GM12878 (cell line): ENCODE measurements around the gene APC2. TPM values are rescaled to one million over a fixed set of nuclear protein-coding genes. Genes with fewer than 3 reads are reported as not detected.

Experiments
- ATAC-seq: fragments of 200-7000 bp; cut with Tn5 transposase; 3 replicates; pipeline ENCODE4 v1.9.1; 2020; ENCODE audit warnings: mild to moderate bottlenecking, moderate library complexity
- BruUV-seq: library from RNA; stranded (reverse); fragments of 400-500 nt; replicated peaks from 2 replicates; lab custom pipeline; 2021; lab: Mats Ljungman, UMichigan
- CTCF ChIA-PET: fragments of 300-600 bp; sonication (Branson Sonifier 250); formaldehyde crosslinking; extraction: SDS; loops from one replicate; lab custom pipeline; 2021; ENCODE audit warnings: inconsistent platforms; lab: Yijun Ruan, JAX
- POLR2A ChIA-PET: fragments of 350-600 bp; formaldehyde crosslinking; extraction: SDS; loops from one replicate; lab custom pipeline; 2021; ENCODE audit warnings: inconsistent platforms; lab: Charles Lee
- RAD21 ChIA-PET: fragments of 300-600 bp; sonication (Branson Sonifier 250); formaldehyde crosslinking; loops from one replicate; lab custom pipeline; 2023; ENCODE audit warnings: antibody characterized with exemption; ENCODE audit not compliant: unreplicated experiment; lab: Charles Lee
- SMC1A ChIA-PET: fragments of 300-600 bp; sonication (Branson Sonifier 250); formaldehyde crosslinking; loops from one replicate; lab custom pipeline; 2023; ENCODE audit not compliant: unreplicated experiment, uncharacterized antibody; lab: Charles Lee
- DNase-seq: peaks from one replicate; pipeline ENCODE4 v3.0.0-alpha.2; 2011; ENCODE audit warnings: low read depth, low spot score
- FAIRE-seq: peaks from 3 replicates; lab custom pipeline; 2011; peaks lifted over from hg19 to GRCh38; lab: Jason Lieb, UNC
- H2AFZ ChIP-seq: 2 replicates; pipeline ENCODE4 v1.6.0; 2011; ENCODE audit warnings: low read depth, low read length, control low read depth; ENCODE audit not compliant: control insufficient read depth
- H3K27ac ChIP-seq: 2 replicates; pipeline ENCODE4 v1.5.1; 2011; ENCODE audit warnings: control low read depth; ENCODE audit not compliant: control insufficient read depth, insufficient read depth
- H3K27me3 ChIP-seq, 2 experiments: replicated peaks in 1 of 2; 2 replicates each; pipeline versions ENCODE4 v1.6.0 to v1.6.1; 2011; ENCODE audit warnings: low read length in 1 of 2; ENCODE audit not compliant: control insufficient read depth in 2 of 2, insufficient read depth in 2 of 2
- H3K36me3 ChIP-seq, 2 experiments: 2 replicates each; pipeline ENCODE4 v1.5.1; 2011; ENCODE audit warnings: low read length in 1 of 2; ENCODE audit not compliant: control insufficient read depth in 2 of 2, insufficient read depth in 2 of 2
- H3K4me1 ChIP-seq: 2 replicates; pipeline ENCODE4 v1.6.1; 2011; ENCODE audit warnings: mild to moderate bottlenecking, low read length, moderate library complexity, mixed read lengths; ENCODE audit not compliant: control insufficient read depth, insufficient read depth
- H3K4me2 ChIP-seq: 2 replicates; pipeline ENCODE4 v1.6.0; 2011; ENCODE audit warnings: control low read depth; ENCODE audit not compliant: control insufficient read depth, insufficient read depth
- H3K4me3 ChIP-seq: fragments of 200-600 bp; sonication (generic); 2 replicates; pipeline ENCODE4 v1.5.1; 2016
- H3K79me2 ChIP-seq: 2 replicates; pipeline ENCODE4 v1.6.0; 2011; ENCODE audit warnings: low read length; ENCODE audit not compliant: control insufficient read depth, insufficient read depth
- H3K9ac ChIP-seq: 2 replicates; pipeline ENCODE4 v1.8.0; 2011; ENCODE audit warnings: low read length, control low read depth, mixed read lengths; ENCODE audit not compliant: control insufficient read depth, insufficient read depth
- H3K9me3 ChIP-seq: replicated peaks from 3 replicates; pipeline ENCODE4 v1.5.1; 2011; ENCODE audit warnings: mild to moderate bottlenecking, low read length; ENCODE audit not compliant: control insufficient read depth, insufficient read depth
- H4K20me1 ChIP-seq: 2 replicates; pipeline ENCODE4 v1.6.0; 2011; ENCODE audit not compliant: control insufficient read depth, insufficient read depth
- CHD4 ChIP-seq: fragments of 200-600 bp; sonication (generic); IDR thresholded peaks from 2 replicates; pipeline ENCODE4 v1.6.1; 2016; ENCODE audit warnings: mild to moderate bottlenecking
- EGR1 ChIP-seq, 2 experiments: IDR thresholded peaks; 1 replicate in 1 of 2; 2 replicates in 1 of 2; pipeline ENCODE4 v1.6.1; 2011 to 2012; ENCODE audit warnings: low read depth in 2 of 2, low read length in 2 of 2, borderline replicate concordance in 1 of 2, mild to moderate bottlenecking in 1 of 2, moderate library complexity in 1 of 2
- ETV6 ChIP-seq, 2 experiments: fragments of 450-650 bp in 1 of 2; IDR thresholded peaks in 1 of 2; conservative IDR thresholded peaks in 1 of 2; 2 replicates each; pipeline ENCODE4 v1.6.1; 2014; ENCODE audit warnings: antibody characterized with exemption in 1 of 2, borderline replicate concordance in 1 of 2, low read depth in 1 of 2, mild to moderate bottlenecking in 1 of 2, moderate library complexity in 1 of 2
- FOXM1 ChIP-seq: IDR thresholded peaks from 2 replicates; pipeline ENCODE4 v1.6.1; 2012; ENCODE audit warnings: low read depth, mild to moderate bottlenecking, inconsistent platforms, low read length, moderate library complexity
- HDAC6 ChIP-seq: fragments of 200-600 bp; sonication (generic); IDR thresholded peaks from one replicate; pipeline ENCODE4 v1.8.0; 2017; ENCODE audit warnings: antibody characterized with exemption; ENCODE audit not compliant: unreplicated experiment
- LARP7 ChIP-seq: fragments of 450-650 bp; IDR thresholded peaks from 2 replicates; pipeline ENCODE4 v1.6.1; 2017; ENCODE audit warnings: mild to moderate bottlenecking
- MEF2A ChIP-seq: IDR thresholded peaks from 2 replicates; pipeline ENCODE4 v1.6.1; 2011; ENCODE audit warnings: low read depth, mild to moderate bottlenecking, low read length, moderate library complexity; ENCODE audit not compliant: insufficient read depth
- MYB ChIP-seq: fragments of 150-350 bp; IDR thresholded peaks from 2 replicates; pipeline ENCODE4 v1.6.1; 2014; ENCODE audit warnings: mild to moderate bottlenecking, low read depth, low read length, borderline replicate concordance
- NFYB ChIP-seq: IDR thresholded peaks from 2 replicates; pipeline ENCODE4 v1.6.1; 2011; ENCODE audit warnings: low read depth, mild to moderate bottlenecking, low read length, improper control_type of control experiment, moderate library complexity; ENCODE audit not compliant: insufficient read depth
- NRF1 ChIP-seq: conservative IDR thresholded peaks from 2 replicates; pipeline ENCODE4 v1.6.1; 2011; ENCODE audit warnings: mild to moderate bottlenecking, low read depth, low read length, improper control_type of control experiment
- RBBP5 ChIP-seq: fragments of 200-600 bp; sonication (generic); conservative IDR thresholded peaks from 2 replicates; pipeline ENCODE4 v1.6.1; 2016
- RELA ChIP-seq: fragments of 450-650 bp; IDR thresholded peaks from 2 replicates; pipeline ENCODE4 v1.8.0; 2014; ENCODE audit warnings: borderline replicate concordance; ENCODE audit not compliant: partially characterized antibody
- RUNX3 ChIP-seq: IDR thresholded peaks from 2 replicates; pipeline ENCODE4 v1.6.1; 2012; ENCODE audit warnings: low read length, inconsistent platforms
- WRNIP1 ChIP-seq: IDR thresholded peaks from 2 replicates; pipeline ENCODE4 v1.6.1; 2011; ENCODE audit warnings: low read depth, low read length, improper control_type of control experiment, borderline replicate concordance
- ZBED1 ChIP-seq: IDR thresholded peaks from 2 replicates; pipeline ENCODE4 v1.6.1; 2016; ENCODE audit warnings: borderline replicate concordance
- WGBS: methylation state at CpG from one replicate; pipeline ENCODE4 v1.1.6; 2016; ENCODE audit warnings: low lambda C conversion rate; ENCODE audit not compliant: insufficient replicate concordance, insufficient coverage; ENCODE audit errors: missing lambda C conversion rate; 5-methylcytosine and 5-hydroxymethylcytosine counted together
- in situ Hi-C: fragments of 300-500 bp; cut with MboI; formaldehyde crosslinking; loops from 9 replicates; pipeline ENCODE4 v1.14.3; 2018; ENCODE audit warnings: mixed read lengths
- intact Hi-C: fragments of 100-400 bp; cut with micrococcal nuclease; formaldehyde crosslinking; loops from one replicate; pipeline ENCODE4 v1.14.2; 2022; ENCODE audit not compliant: unreplicated experiment
- polyA plus RNA-seq, 11 experiments: library from polyadenylated mRNA; depleted of rRNA in 4 of 11; unstranded in 6 of 11; stranded (reverse) in 5 of 11; fragments of >200 nt; fragmentation: Nextera tagmentation in 4 of 11; fragmentation: Illumina TruSeq in 1 of 11; extraction: Ambion mirVana in 4 of 11; extraction: Trizol in 1 of 11; gene quantifications; 1 replicate in 1 of 11; 2 replicates in 10 of 11; pipeline versions ENCODE4 v1.2.1 to v1.2.3, GENCODE V29; 2011 to 2016; ENCODE audit warnings: inconsistent platforms in 2 of 11, missing spikeins in 2 of 11, low read depth in 1 of 11
- total RNA-seq, 4 experiments: library from RNA; depleted of rRNA in 3 of 4; stranded (reverse); fragments of >200 nt in 3 of 4; fragmentation: Illumina TruSeq in 1 of 4; extraction: Trizol in 1 of 4; gene quantifications; 2 replicates each; pipeline versions ENCODE4 v1.2.1 to v1.2.3, GENCODE V29; 2013 to 2021
- TF ChIP-seq, protein P1 (sequence below): fragments of 450-650 bp; IDR thresholded peaks from 2 replicates; pipeline ENCODE4 v1.6.1; 2017; ENCODE audit warnings: mild to moderate bottlenecking, moderate library complexity
- TF ChIP-seq, protein P2 (sequence below): fragments of 450-650 bp; IDR thresholded peaks from 2 replicates; pipeline ENCODE4 v1.6.1; 2017; ENCODE audit warnings: mild to moderate bottlenecking, low read depth, inconsistent platforms; ENCODE audit not compliant: poor library complexity, severe bottlenecking

Gene APC2
- total and polyA plus RNA-seq, 10 of the 15 experiments (the other 5 are each of a cell fraction or from before 2014, with no cell fraction given) = under 0.01 to 0.73 (median 0.04) TPM; not detected in 5

DNA sequence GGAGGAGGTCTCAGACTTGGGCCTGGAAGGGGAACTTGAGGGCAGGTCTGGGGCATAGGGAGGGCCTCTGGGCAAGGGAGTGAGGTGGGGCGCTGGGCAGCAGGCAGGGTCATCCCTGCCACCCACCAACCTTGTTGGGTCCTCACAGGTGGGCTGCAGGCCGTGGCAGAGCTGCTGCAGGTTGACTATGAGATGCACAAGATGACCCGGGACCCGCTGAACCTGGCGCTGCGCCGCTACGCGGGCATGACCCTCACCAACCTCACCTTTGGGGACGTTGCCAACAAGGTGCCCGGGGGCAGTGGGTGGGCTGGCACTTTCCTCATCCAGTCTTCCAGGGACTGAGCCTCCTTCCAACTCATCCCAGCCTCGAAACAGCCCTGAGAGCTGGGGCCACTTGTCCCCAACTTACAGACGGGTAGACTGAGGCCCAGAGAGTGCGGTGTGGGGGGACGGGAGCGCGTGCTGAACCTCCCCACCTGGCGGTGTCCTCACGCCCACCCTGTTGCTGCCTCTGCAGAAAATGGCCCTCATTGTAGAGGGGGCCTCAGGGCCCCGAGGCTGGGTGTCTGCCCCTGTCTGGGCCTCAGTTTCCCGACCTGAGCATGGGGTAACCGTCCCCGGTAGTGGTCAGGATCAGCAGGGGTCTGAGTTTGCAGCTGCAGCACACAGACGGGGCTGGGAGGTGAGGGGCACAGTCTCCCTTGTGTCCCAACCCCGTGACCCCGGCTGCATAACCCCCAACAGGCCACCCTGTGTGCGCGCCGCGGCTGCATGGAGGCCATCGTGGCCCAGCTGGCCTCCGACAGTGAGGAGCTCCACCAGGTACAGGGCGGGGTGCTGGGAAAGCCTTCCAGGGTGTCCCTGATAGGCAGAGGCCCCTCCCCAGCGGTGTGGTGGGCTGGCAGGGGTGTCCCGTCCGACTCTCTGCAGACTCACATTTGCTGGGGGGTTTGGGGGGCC is 10.4 kb downstream of the APC2 start:
- no peak overlapping the region for H3K9ac ChIP-seq
- H4K20me1 ChIP-seq = no peaks in the 10 kb centered on the region
- SMC1A ChIA-PET = no interaction called here
- DNase-seq = no peak
- no peak overlapping the region for H3K27ac ChIP-seq
- no peaks in the 10 kb centered on the region for H3K79me2 ChIP-seq
- 66% methylated on average over 34 of the region's 36 CpGs for WGBS
- no peaks in the 10 kb centered on the region for H3K27me3 ChIP-seq
- no peak overlapping the region for H3K4me3 ChIP-seq
- RAD21 ChIA-PET = no interaction called here
- intact Hi-C loops = no loop called here
- TF ChIP-seq ZBED1 (no peak), NRF1 (no peak), RUNX3 (no peak), HDAC6 (no peak), ETV6 (conservative IDR thresholded peaks at IDR 0.05 in 1 of 2, IDR thresholded peaks at IDR 0.05 in 1 of 2; ENCODE audit: borderline replicate concordance in 1 of 2, low read depth in 1 of 2) (no peak), NFYB (no peak), RBBP5 (no peak), CHD4 (no peak), MEF2A (no peak), EGR1 (IDR thresholded peaks at IDR 0.05; ENCODE audit: borderline replicate concordance in 1 of 2, low read depth in 2 of 2, low read length in 2 of 2) (no peak), LARP7 (no peak), WRNIP1 (no peak), FOXM1 (no peak), RELA (no peak), MYB (no peak)
- TF ChIP-seq, protein P1, sequence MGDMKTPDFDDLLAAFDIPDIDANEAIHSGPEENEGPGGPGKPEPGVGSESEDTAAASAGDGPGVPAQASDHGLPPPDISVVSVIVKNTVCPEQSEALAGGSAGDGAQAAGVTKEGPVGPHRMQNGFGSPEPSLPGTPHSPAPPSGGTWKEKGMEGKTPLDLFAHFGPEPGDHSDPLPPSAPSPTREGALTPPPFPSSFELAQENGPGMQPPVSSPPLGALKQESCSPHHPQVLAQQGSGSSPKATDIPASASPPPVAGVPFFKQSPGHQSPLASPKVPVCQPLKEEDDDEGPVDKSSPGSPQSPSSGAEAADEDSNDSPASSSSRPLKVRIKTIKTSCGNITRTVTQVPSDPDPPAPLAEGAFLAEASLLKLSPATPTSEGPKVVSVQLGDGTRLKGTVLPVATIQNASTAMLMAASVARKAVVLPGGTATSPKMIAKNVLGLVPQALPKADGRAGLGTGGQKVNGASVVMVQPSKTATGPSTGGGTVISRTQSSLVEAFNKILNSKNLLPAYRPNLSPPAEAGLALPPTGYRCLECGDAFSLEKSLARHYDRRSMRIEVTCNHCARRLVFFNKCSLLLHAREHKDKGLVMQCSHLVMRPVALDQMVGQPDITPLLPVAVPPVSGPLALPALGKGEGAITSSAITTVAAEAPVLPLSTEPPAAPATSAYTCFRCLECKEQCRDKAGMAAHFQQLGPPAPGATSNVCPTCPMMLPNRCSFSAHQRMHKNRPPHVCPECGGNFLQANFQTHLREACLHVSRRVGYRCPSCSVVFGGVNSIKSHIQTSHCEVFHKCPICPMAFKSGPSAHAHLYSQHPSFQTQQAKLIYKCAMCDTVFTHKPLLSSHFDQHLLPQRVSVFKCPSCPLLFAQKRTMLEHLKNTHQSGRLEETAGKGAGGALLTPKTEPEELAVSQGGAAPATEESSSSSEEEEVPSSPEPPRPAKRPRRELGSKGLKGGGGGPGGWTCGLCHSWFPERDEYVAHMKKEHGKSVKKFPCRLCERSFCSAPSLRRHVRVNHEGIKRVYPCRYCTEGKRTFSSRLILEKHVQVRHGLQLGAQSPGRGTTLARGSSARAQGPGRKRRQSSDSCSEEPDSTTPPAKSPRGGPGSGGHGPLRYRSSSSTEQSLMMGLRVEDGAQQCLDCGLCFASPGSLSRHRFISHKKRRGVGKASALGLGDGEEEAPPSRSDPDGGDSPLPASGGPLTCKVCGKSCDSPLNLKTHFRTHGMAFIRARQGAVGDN = no peak
- TF ChIP-seq, protein P2, sequence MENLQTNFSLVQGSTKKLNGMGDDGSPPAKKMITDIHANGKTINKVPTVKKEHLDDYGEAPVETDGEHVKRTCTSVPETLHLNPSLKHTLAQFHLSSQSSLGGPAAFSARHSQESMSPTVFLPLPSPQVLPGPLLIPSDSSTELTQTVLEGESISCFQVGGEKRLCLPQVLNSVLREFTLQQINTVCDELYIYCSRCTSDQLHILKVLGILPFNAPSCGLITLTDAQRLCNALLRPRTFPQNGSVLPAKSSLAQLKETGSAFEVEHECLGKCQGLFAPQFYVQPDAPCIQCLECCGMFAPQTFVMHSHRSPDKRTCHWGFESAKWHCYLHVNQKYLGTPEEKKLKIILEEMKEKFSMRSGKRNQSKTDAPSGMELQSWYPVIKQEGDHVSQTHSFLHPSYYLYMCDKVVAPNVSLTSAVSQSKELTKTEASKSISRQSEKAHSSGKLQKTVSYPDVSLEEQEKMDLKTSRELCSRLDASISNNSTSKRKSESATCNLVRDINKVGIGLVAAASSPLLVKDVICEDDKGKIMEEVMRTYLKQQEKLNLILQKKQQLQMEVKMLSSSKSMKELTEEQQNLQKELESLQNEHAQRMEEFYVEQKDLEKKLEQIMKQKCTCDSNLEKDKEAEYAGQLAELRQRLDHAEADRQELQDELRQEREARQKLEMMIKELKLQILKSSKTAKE = no peak
- TF ChIP-seq, all 136 proteins: peak for 0
- Histone ChIP-seq H3K4me2 (no peak overlapping the region), H3K9me3 (no peaks in the 10 kb centered on the region; the same call in 2 of the 3 replicates), H3K36me3 (no peaks in the 10 kb centered on the region), H2AFZ (no peak overlapping the region), H3K4me1 (no peaks in the 10 kb centered on the region; the same call in 1 of the 2 replicates)
- CTCF ChIA-PET = no interaction called here
- POLR2A ChIA-PET = no interaction called here
- no peak for FAIRE-seq
- in situ Hi-C loops = no loop called here
- BruUV-seq = no TSS peak
- ATAC-seq = no peak
